ENCODE results near the gene KRT86.

Gene KRT86

DNA sequence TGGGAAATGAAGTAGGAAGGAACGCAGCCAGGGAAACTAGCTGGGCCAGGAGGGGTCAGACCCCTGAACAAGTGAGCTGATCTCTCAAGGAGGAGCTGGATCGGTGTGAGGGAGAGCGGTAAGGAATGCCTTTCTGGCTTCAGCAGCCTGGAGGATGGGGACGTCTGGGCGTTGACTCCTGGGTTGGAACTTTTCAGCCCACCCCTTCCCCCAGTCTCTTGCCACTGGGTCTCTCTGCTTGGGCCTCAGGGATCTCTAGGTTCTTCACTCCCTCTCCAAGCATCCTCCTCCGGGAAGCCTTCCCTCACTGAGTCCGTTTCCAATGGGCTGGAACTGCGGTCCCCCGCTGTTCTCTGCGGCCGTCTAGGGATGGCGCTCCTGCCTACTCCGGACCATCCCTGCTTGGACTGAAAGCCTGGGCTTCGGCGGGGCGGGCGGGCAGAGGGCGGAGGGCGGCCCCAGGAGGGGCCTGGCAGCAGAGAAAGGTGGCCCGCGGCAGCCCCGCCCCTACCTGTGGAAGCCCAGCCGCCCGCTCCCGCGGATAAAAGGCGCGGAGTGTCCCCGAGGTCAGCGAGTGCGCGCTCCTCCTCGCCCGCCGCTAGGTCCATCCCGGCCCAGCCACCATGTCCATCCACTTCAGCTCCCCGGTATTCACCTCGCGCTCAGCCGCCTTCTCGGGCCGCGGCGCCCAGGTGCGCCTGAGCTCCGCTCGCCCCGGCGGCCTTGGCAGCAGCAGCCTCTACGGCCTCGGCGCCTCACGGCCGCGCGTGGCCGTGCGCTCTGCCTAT is 41.6 kb upstream of the KRT86 start, which contains the start of gene KRT7:
Gene KRT7, plus strand, starts transcription at position 570 of the 788 bp plus-strand sequence. Its CDS starts 54 bp downstream, at position 624.
- Histone ChIP-seq H3K36me3 (no peaks in the 10 kb centered on the region), H3K9me3 (no peaks in the 10 kb centered on the region), H3K27ac (no peak within 1 kb of the TSS), H3K4me1 (ENCODE audit: control insufficient read depth in 1 of 2, insufficient read depth in 1 of 2, low read depth in 1 of 2, low read length in 1 of 2) (no peaks in the 10 kb centered on the region), H3K27me3 (peaks cover 83% of the 10 kb centered on the region), H3K4me3 (ENCODE audit: low read depth in 1 of 2, low read length in 1 of 2) (no peak within 1 kb of the TSS)
- TF ChIP-seq, protein P1, sequence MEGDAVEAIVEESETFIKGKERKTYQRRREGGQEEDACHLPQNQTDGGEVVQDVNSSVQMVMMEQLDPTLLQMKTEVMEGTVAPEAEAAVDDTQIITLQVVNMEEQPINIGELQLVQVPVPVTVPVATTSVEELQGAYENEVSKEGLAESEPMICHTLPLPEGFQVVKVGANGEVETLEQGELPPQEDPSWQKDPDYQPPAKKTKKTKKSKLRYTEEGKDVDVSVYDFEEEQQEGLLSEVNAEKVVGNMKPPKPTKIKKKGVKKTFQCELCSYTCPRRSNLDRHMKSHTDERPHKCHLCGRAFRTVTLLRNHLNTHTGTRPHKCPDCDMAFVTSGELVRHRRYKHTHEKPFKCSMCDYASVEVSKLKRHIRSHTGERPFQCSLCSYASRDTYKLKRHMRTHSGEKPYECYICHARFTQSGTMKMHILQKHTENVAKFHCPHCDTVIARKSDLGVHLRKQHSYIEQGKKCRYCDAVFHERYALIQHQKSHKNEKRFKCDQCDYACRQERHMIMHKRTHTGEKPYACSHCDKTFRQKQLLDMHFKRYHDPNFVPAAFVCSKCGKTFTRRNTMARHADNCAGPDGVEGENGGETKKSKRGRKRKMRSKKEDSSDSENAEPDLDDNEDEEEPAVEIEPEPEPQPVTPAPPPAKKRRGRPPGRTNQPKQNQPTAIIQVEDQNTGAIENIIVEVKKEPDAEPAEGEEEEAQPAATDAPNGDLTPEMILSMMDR (IDR thresholded peaks at IDR 0.05): no peak

- H3K4me1 ChIP-seq (ENCODE audit: control insufficient read depth in 1 of 2, insufficient read depth in 1 of 2, low read depth in 1 of 2, low read length in 1 of 2): no peaks in the 10 kb centered on the region
- no peak overlapping the region for H3K4me3 ChIP-seq (ENCODE audit: low read depth in 1 of 2, low read length in 1 of 2)
- H3K27me3 ChIP-seq: peaks cover 79% of the 10 kb centered on the region
- H3K27ac ChIP-seq: no peak overlapping the region
- TF ChIP-seq, protein P1 (IDR thresholded peaks at IDR 0.05): no peak
- H3K9me3 ChIP-seq: no peaks in the 10 kb centered on the region
- no peaks in the 10 kb centered on the region for H3K36me3 ChIP-seq
These were observed 40.8 kb upstream of the KRT86 start for GRCh38 chr12:52233462-52234207.

- Histone ChIP-seq H3K4me1 (ENCODE audit: control insufficient read depth in 1 of 2, insufficient read depth in 1 of 2, low read depth in 1 of 2, low read length in 1 of 2) (no peaks in the 10 kb centered on the region), H3K36me3 (no peaks in the 10 kb centered on the region), H3K27ac (no peak overlapping the region), H3K4me3 (ENCODE audit: low read depth in 1 of 2, low read length in 1 of 2) (no peak overlapping the region), H3K27me3 (peaks cover 75% of the 10 kb centered on the region), H3K9me3 (no peaks in the 10 kb centered on the region)
- TF ChIP-seq, protein P1 (IDR thresholded peaks at IDR 0.05): no peak
These were observed 40.1 kb upstream of the KRT86 start for GRCh38 chr12:52234223-52234810.

GRCh38 chr12:52235001-52235764 is 39.3 kb upstream of the KRT86 start:
- Histone ChIP-seq H3K36me3 (no peaks in the 10 kb centered on the region), H3K27ac (no peak overlapping the region), H3K4me1 (ENCODE audit: control insufficient read depth in 1 of 2, insufficient read depth in 1 of 2, low read depth in 1 of 2, low read length in 1 of 2) (no peaks in the 10 kb centered on the region), H3K27me3 (peaks cover 72% of the 10 kb centered on the region), H3K4me3 (ENCODE audit: low read depth in 1 of 2, low read length in 1 of 2) (no peak overlapping the region), H3K9me3 (no peaks in the 10 kb centered on the region)
- TF ChIP-seq, protein P1 (IDR thresholded peaks at IDR 0.05): no peak

GRCh38 chr12:52235822-52236361 is 38.6 kb upstream of the KRT86 start:
- no peaks in the 10 kb centered on the region for H3K4me1 ChIP-seq (ENCODE audit: control insufficient read depth in 1 of 2, insufficient read depth in 1 of 2, low read depth in 1 of 2, low read length in 1 of 2)

More at GRCh38 chr12:52235822-52236361, 38.6 kb upstream of the KRT86 start:
- Histone ChIP-seq H3K4me3 (ENCODE audit: low read depth in 1 of 2, low read length in 1 of 2) (no peak overlapping the region), H3K36me3 (no peaks in the 10 kb centered on the region), H3K27me3 (peaks cover 65% of the 10 kb centered on the region), H3K27ac (no peak overlapping the region), H3K9me3 (no peaks in the 10 kb centered on the region)
- TF ChIP-seq, protein P1 (IDR thresholded peaks at IDR 0.05): no peak
